CD14-positive monocyte (primary cell): ENCODE measurements around the gene RAMAC. TPM values are rescaled to one million over a fixed set of nuclear protein-coding genes. Genes with fewer than 3 reads are reported as not detected.
"Not testable (repeated sequence)": the region's sequence is repeated elsewhere in the genome, so short reads cannot be mapped to it uniquely, and the experiment has no call there.

Source experiments
- DNase-seq, 3 donors: peaks; one replicate each; pipeline ENCODE4 v3.0.0-alpha.2; 2011 to 2022
- H2AFZ ChIP-seq: 2 replicates; pipeline ENCODE4 v1.6.0; 2012; ENCODE audit warnings: mild to moderate bottlenecking, low read depth, low read length, inconsistent platforms; ENCODE audit not compliant: insufficient read depth, poor library complexity, severe bottlenecking
- H3K27ac ChIP-seq, 2 donors: 1 replicate in 1 of 2; 2 replicates in 1 of 2; pipeline ENCODE4 v1.5.1; 2012 to 2013; ENCODE audit warnings: low read length in 2 of 2, control low read depth in 1 of 2, inconsistent platforms in 1 of 2, low read depth in 1 of 2, mild to moderate bottlenecking in 1 of 2
- H3K27me3 ChIP-seq, 2 donors: one replicate each; pipeline versions ENCODE4 v1.6.0 to v1.6.1; 2011 to 2013; ENCODE audit warnings: low read length in 2 of 2; ENCODE audit not compliant: control insufficient read depth in 2 of 2, insufficient read depth in 2 of 2
- H3K36me3 ChIP-seq, 2 donors: replicated peaks in 1 of 2; 1 replicate in 1 of 2; 2 replicates in 1 of 2; pipeline versions ENCODE4 v1.5.1 to v1.6.1; 2012 to 2013; ENCODE audit warnings: low read length in 2 of 2, control low read depth in 1 of 2, inconsistent platforms in 1 of 2, mild to moderate bottlenecking in 1 of 2; ENCODE audit not compliant: insufficient read depth in 2 of 2, control insufficient read depth in 1 of 2
- H3K4me1 ChIP-seq, 2 donors: 1 replicate in 1 of 2; 2 replicates in 1 of 2; pipeline versions ENCODE4 v1.5.1 to v1.6.1; 2012 to 2013; ENCODE audit warnings: low read length in 2 of 2, control low read depth in 1 of 2, inconsistent platforms in 1 of 2, mild to moderate bottlenecking in 1 of 2, moderate library complexity in 1 of 2; ENCODE audit not compliant: insufficient read depth in 2 of 2, control insufficient read depth in 1 of 2
- H3K4me2 ChIP-seq: replicated peaks from 2 replicates; pipeline ENCODE3; 2012; ENCODE audit warnings: low read length, moderate library complexity, mild to moderate bottlenecking; ENCODE audit not compliant: poor library complexity, severe bottlenecking; ENCODE audit errors: extremely low read depth
- H3K4me3 ChIP-seq, 3 experiments: fragments of 200-600 bp in 1 of 3; sonication (generic) in 1 of 3; replicated peaks in 1 of 3; 1 replicate in 2 of 3; 2 replicates in 1 of 3; pipeline ENCODE4 v1.5.1; 2011 to 2013; ENCODE audit warnings: low read length in 3 of 3, mild to moderate bottlenecking in 3 of 3, control low read depth in 2 of 3, low read depth in 2 of 3, inconsistent platforms in 1 of 3, moderate library complexity in 1 of 3
- H3K79me2 ChIP-seq: 2 replicates; pipeline ENCODE4 v1.6.0; 2012; ENCODE audit warnings: mild to moderate bottlenecking, control low read depth, inconsistent platforms, low read length, moderate library complexity; ENCODE audit not compliant: insufficient read depth
- H3K9ac ChIP-seq: 2 replicates; pipeline ENCODE4 v1.6.0; 2017; ENCODE audit warnings: low read length, mild to moderate bottlenecking; ENCODE audit not compliant: insufficient read depth, poor library complexity, severe bottlenecking
- H3K9me3 ChIP-seq, 2 donors: replicated peaks in 1 of 2; 1 replicate in 1 of 2; 2 replicates in 1 of 2; pipeline versions ENCODE4 v1.5.1 to v1.6.1; 2012 to 2013; ENCODE audit warnings: low read length in 2 of 2, control low read depth in 1 of 2; ENCODE audit not compliant: control insufficient read depth in 1 of 2, insufficient read depth in 1 of 2
- H4K20me1 ChIP-seq: 2 replicates; pipeline ENCODE4 v1.6.0; 2012; ENCODE audit warnings: mild to moderate bottlenecking, low read length, control low read depth, moderate library complexity; ENCODE audit not compliant: insufficient read depth
- H3K27ac Mint-ChIP-seq, 7 donors: one replicate each; pipeline ENCODE4 v1.8.0; 2020; ENCODE audit warnings: mild to moderate bottlenecking in 7 of 7, mixed read lengths in 7 of 7, moderate library complexity in 6 of 7, inconsistent platforms in 2 of 7
- H3K27me3 Mint-ChIP-seq, 3 donors: one replicate each; pipeline ENCODE4 v1.8.0; 2021 to 2022; ENCODE audit warnings: low read depth in 3 of 3, mild to moderate bottlenecking in 3 of 3, mixed read lengths in 3 of 3, moderate library complexity in 3 of 3, inconsistent platforms in 1 of 3
- H3K36me3 Mint-ChIP-seq, 2 donors: one replicate each; pipeline ENCODE4 v1.8.0; 2020; ENCODE audit warnings: mixed read lengths in 2 of 2, inconsistent platforms in 1 of 2, mild to moderate bottlenecking in 1 of 2
- H3K4me1 Mint-ChIP-seq: one replicate; pipeline ENCODE4 v1.8.0; 2020; ENCODE audit warnings: mild to moderate bottlenecking, mixed read lengths
- H3K4me3 Mint-ChIP-seq, 2 donors: one replicate each; pipeline ENCODE4 v1.8.0; 2020; ENCODE audit warnings: mild to moderate bottlenecking in 2 of 2, mixed read lengths in 2 of 2, moderate library complexity in 1 of 2
- H3K9me3 Mint-ChIP-seq, 7 donors: one replicate each; pipeline ENCODE4 v1.8.0; 2020 to 2022; ENCODE audit warnings: mixed read lengths in 7 of 7, mild to moderate bottlenecking in 6 of 7, moderate library complexity in 6 of 7, inconsistent platforms in 2 of 7
- CTCF ChIP-seq: fragments of 200-600 bp; IDR thresholded peaks from one replicate; pipeline ENCODE4 v1.8.0; 2022; ENCODE audit warnings: antibody characterized with exemption, mild to moderate bottlenecking
- WGBS: methylation state at CpG from one replicate; pipeline ENCODE4 v1.1.5; 2013; ENCODE audit warnings: missing lambda C conversion rate; ENCODE audit not compliant: insufficient coverage; 5-methylcytosine and 5-hydroxymethylcytosine counted together
- intact Hi-C, 2 donors: fragments of 100-400 bp; cut with micrococcal nuclease; formaldehyde crosslinking; loops; one replicate each; pipeline versions ENCODE4 v1.15.0 to v1.15.1; 2023
- polyA plus RNA-seq, 3 donors: library from polyadenylated mRNA; depleted of rRNA in 1 of 3; unstranded in 2 of 3; stranded (reverse) in 1 of 3; fragments of 300-500 nt in 2 of 3; fragments of >200 nt in 1 of 3; fragmentation: Illumina TruSeq in 2 of 3; gene quantifications; 1 replicate in 2 of 3; 2 replicates in 1 of 3; pipeline ENCODE4 v1.2.3, GENCODE V29; 2012 to 2021

Gene RAMAC
- polyA plus RNA-seq, 3 donors: 6.1 to 39.9 (median 27.7) TPM

- WGBS: no CpG with 5 or more reads among the region's 8 CpGs
- H3K79me2 ChIP-seq: peaks cover 45% of the 10 kb centered on the region
- H2AFZ ChIP-seq: no peak overlapping the region
- TF ChIP-seq CTCF: no peak
- H3K4me2 ChIP-seq: no peak overlapping the region
- no peak overlapping the region for H3K9ac ChIP-seq
- Mint-ChIP-seq H3K27me3 (no peaks in the 10 kb centered on the region), H3K9me3 (peaks cover 0 to 7% (median 2%) of the 10 kb centered on the region in 7 donors), H3K27ac (no peak overlapping the region), H3K36me3 (peaks cover 58 to 74% of the 10 kb centered on the region in 2 donors), H3K4me1 (no peaks in the 10 kb centered on the region), H3K4me3 (no peak overlapping the region)
- peaks cover 78% of the 10 kb centered on the region for H4K20me1 ChIP-seq
- H3K27me3 ChIP-seq: no peaks in the 10 kb centered on the region
- no peak overlapping the region for H3K4me3 ChIP-seq
- no peaks in the 10 kb centered on the region for H3K4me1 ChIP-seq
- DNase-seq: no peak
- H3K9me3 ChIP-seq: no peaks in the 10 kb centered on the region
- H3K36me3 ChIP-seq: peaks cover 59 to 80% of the 10 kb centered on the region in 2 donors
- H3K27ac ChIP-seq: no peak overlapping the region
- intact Hi-C loops: no loop called here
Observed at GRCh38 chr15:83030021-83030420, 44.0 kb downstream of the RAMAC start.

GRCh38 chr15:83031234-83031633 lies 45.2 kb downstream of the RAMAC start:
- H3K4me2 ChIP-seq, H3K4me3 Mint-ChIP-seq, H3K9me3 ChIP-seq, H3K4me1 ChIP-seq, H3K9me3 Mint-ChIP-seq, H3K27ac Mint-ChIP-seq, H3K27me3 ChIP-seq, H3K4me1 Mint-ChIP-seq, H2AFZ ChIP-seq, intact Hi-C loops, H3K4me3 ChIP-seq, H3K27ac ChIP-seq, H3K9ac ChIP-seq, DNase-seq, H3K27me3 Mint-ChIP-seq: not testable (repeated sequence)
- Histone ChIP-seq H3K79me2 (peaks cover 57% of the 10 kb centered on the region), H3K36me3 (peaks cover 59 to 73% of the 10 kb centered on the region in 2 donors), H4K20me1 (peaks cover 84% of the 10 kb centered on the region)
- no CpG with 5 or more reads among the region's 6 CpGs for WGBS
- H3K36me3 Mint-ChIP-seq: peaks cover 55 to 75% of the 10 kb centered on the region in 2 donors
